HCEC 1CT (cell line): Measurements from ENCODE around the gene C4orf50.
"Not testable (repeated sequence)": the region's sequence is repeated elsewhere in the genome, so short reads cannot be mapped to it uniquely, and the experiment has no call there.

Experiments
- DNase-seq: peaks from one replicate; pipeline ENCODE4 v3.0.0-alpha.2; 2017

Gene C4orf50

DNA sequence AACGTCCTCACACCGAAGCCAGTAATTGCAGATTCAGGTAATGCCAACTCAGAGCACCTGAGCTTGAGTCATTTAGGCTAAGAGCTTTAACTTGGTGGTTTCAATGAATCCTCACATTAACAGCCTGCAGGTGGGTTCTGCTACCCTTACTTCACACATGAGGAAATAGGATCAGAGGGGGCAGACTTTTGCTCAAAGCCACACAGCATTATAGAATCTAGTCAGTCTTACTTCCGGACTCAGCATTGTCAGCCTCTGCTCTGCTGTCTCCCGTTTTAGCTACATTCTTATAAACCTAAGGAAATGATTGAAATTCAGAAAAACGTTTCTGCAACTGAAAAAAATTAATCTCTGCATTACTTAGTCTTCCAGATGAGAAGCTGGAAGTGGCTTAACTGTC lies 6.0 kb downstream of the C4orf50 start:
- no peak for DNase-seq

DNA sequence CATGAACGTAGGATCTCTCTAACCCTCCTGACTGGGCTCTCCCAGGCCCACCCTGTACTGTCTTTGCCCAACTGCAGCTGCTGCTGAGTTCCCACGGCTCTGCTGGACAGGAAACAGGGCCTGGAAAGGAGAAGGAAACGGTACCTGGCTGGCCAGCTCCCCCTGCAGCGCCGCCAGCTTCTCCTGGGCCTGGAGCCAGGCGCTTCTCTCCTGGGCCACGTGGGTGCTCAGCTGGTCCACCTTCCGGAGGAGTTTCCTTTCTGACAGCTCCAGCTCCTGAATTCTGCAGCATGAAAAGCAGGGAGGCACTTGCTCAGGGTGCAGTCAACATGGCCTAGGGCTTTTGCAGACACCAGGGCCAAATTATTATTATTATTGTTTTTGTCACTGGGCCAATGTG lies 6.5 kb downstream of the C4orf50 start:
- DNase-seq, result no peak

DNA sequence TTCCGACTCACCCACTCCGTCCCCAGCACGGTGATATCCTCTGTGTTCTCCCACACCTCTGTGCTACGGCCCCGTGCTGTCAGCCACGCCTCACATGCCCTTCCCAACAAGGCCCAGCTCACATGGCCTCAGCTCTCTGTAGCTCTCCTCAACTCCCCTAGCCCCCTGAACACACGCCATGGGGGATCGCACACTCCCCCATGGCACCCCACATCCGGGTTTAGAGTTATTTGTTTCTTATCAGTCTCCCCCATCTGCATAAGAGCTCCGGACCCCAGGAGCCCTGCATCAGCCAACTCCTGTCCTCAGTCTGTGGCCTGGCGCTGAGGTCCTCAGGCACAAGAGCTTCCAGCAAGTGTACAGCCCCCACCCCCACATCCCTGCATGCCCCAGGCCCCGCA lies 7.0 kb downstream of the C4orf50 start:
- no peak for DNase-seq

DNA sequence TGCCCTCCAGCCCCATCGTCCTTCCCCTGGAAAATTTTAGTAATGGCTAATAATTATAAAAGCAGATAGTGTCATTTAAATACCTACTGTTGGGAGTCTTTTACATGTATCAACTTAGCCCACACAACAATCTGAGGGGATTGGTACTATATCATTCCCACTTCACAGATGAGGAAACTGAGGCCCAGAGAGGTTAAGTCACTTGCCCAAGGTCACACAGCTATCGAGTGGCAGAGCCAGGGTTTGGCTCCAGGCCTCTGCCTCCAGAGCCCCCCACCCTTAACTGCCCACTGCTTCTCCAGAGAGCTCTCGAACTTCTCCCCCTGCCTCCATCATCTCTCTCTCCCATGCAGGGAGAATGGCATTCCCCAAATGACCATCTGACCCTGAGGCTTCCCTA lies 7.4 kb downstream of the C4orf50 start:
- no peak for DNase-seq

DNA sequence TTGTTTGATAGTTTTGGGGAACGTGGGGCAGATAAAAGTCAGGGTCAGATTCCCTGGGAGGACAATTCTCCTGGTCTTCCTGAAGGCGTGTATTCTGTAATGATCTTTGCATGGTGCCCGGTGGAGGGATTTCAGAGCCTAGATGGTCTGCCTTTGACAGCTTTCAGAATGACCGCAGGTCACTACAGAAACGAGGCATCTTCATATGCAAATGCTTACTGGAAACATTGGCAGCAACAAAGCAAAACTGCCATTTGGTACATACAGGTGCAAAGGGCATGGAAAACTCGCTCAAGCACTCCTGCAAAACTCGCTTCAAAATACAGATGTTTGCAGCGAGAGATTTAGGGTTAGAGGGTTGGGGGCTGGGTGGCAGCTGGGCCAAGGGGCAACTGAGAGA lies 8.8 kb downstream of the C4orf50 start:
- DNase-seq, result no peak

DNA sequence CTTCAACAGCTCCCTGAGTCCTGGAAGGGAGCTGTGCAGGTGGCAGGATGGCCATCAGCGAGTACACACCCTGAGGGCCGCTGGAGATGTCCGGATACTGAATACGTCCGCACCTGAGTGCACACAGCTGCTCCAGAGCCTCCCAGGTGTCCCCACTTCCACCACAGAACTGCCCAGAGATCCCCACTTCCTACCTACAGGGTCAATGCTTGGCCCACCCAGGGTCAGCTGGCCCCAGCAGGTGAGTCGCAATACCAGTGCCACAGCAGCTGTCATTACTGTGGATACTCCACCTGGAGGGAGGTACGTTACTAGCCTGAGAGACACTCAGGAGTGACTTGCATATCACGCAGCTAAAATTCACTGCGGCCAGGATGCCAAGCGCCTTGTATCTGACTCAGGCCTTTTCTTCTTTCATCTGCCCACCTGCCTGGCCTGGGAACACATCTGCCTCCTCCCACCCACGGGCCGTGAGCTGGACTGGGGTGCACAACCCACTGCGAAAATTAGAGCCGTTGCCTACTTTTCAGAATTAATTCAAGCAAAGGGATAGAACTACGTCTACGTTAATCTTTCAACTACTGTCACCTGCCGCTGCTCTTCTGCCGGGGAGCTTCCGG lies 9.4 kb downstream of the C4orf50 start:
- DNase-seq, result no peak

DNA sequence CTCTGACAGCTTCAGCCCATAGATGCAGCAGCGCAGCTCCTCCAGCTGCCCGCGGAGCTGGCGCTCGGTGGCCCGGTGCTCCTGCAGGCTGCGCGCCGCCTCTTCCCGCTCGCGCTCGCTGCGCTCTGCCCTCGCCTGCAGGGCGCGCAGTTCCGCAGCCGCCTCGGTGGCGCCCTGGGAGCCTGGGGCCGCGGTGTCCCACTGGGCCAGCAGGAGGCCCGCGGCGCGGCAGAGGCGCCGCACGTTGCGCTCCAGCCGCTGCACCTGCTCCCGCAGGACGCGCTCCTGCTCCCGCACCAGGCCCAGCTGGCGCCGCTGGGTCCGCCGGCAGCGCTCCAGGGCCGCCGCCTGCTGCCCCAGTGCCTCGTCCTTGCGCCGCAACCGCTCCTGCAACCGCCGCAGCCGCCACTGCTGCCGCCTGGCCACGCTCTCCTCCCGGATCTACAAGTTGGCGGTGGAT lies 10.1 kb downstream of the C4orf50 start:
- DNase-seq, result no peak

DNA sequence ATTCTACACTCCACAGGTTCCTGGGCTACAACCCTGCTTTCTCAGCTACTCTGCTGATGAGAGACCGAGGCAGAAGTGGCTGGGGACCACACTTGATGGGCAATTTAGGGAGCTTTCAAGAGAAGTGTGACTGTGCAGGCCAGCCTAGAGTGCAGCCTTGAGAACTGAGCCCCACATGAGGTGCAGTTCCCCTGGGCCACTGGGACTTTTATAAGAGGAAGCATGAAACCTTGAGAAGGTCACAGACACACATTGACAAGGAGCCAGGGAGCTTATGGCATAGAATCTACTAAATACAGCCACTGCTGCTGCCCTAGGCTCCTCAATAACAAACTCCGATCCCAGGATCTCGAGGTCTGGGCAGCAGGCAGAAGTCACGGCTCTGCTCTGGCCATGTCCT lies 13.1 kb downstream of the C4orf50 start:
- no peak for DNase-seq

DNA sequence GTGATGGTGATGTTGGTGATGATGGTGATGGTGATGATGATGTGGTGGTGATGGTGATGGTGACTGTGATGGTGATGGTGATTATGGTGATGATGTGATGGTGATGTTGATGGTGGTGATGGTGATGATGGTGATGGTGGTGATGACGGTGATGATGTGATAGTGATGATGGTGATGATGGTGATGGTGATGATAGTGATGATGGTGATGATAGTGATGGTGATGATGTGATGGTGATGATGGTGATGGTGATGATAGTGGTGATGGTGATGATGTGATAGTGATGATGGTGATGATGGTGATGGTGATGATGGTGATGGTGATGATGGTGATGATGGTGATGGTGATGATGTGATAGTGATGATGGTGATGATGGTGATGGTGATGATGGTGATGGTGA lies 14.7 kb downstream of the C4orf50 start:
- not testable (repeated sequence) for DNase-seq

DNA sequence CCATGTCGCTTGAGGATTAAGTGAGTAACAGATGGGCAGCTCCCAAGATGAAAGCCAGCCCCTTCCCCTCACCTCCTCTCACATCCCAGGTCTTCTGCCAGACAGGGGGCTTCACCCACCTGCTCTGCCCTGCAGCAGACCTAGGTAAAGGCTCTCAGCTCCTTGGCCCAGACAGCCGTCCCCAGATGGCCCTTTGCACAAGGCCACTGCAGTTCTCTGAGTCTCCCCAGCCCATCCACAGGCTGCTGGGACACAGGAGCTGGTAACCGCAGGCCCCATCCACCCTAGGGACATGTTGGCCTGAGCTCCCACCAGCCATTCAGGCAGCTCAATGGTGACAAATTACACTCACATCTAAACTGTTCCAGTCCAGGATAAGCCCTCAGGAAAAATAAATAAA lies 15.3 kb downstream of the C4orf50 start:
- no peak for DNase-seq

DNA sequence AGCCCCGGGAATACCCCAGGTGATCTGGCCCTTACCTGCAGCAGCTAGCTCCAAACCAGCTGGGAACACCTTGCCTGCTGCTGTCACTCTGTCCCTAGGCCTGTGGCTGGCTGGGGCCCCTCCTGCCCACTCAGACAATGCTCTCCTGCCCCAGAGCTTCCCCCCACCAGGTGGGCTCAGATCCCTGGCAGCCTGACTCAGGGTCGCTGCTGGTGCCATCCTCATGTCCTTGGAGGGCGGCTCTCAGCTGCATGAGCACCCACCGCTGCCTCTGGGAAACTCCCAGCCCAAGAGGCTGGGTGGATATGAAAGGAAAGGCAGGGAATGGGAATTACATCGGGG lies 15.8 kb downstream of the C4orf50 start:
- DNase-seq, result no peak

DNA sequence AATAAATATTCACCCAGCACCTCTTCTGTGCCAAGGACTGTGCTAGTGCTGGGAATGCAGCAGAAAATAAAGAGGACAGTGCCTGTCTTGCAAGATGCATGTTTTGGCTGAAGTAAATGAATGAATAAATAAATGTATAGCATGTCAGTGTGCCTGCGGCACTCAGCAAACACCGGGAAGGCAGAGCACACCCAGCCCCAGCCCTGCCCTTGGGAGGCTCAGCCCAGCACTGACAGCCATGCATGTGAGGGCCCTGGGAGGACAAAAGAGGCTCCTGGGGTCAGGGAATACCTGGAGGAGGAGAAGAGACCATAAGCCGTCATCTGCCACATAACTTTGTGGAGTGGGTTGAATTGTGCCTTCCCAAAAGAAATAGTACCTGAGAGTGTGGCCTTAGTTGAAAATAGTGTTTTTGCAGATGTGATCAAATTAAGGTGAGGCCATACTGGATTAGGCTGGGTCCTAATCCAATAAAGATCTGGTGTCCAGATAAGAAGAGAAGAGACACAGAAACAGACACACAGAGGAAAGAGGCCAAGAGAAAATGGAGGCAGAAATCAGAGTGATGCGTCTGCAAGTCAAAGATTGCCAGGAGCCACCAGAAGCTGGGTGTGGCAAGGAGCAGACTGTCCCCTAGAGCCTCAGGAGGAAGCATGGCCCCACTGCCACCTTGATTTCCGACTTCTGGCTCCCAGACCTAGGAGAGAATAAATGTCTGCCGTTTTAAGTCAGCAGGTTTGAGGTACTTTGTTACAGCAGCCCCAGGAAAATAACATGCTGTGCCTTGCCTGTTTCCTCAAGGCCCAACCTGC lies 16.3 kb downstream of the C4orf50 start:
- no peak for DNase-seq

DNA sequence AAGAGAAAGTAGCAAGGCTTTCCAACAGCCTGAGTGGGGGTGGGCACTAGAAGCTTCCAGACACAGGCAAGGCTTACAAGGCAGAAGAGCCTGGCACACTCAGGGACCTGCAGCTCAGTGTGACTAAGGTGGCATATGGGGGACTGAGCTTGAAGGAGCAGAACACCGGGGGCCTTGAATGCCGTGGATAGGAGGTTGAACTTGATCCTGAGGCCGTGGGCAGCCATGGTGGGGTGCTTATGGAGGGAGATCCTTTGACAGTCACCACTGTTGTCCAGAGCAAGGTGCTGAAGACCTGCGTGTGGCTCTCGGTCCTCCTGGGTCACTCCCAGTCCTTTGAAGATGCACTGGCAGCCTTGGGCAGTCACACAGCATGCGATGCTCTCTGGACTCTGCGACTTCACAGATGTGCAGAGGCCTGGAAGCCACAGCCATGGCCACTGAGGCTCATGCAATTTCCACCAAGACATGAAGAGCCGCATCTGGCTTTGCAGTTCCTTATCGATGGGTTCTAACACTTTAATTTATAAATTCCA lies 18.3 kb downstream of the C4orf50 start:
- DNase-seq, result no peak

DNA sequence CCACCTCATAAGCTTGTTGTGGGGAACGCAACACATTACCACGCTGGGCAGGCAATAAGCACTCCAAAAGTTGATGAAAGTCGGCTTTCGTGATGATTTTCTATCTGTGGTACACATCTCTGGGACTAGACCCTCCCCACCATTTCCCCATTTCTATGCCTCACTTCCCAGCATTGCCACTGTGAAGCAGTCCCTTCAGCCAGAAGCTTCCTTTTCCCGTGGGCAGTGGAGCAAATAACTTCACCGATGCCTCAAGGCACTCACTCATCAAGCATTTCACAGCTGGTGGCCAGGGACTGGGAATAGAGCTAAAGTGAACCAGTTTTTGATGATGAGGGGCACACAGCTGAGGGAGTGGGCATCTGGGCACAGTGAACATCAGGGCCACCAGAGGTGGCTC lies 18.9 kb downstream of the C4orf50 start:
- DNase-seq, result no peak

DNA sequence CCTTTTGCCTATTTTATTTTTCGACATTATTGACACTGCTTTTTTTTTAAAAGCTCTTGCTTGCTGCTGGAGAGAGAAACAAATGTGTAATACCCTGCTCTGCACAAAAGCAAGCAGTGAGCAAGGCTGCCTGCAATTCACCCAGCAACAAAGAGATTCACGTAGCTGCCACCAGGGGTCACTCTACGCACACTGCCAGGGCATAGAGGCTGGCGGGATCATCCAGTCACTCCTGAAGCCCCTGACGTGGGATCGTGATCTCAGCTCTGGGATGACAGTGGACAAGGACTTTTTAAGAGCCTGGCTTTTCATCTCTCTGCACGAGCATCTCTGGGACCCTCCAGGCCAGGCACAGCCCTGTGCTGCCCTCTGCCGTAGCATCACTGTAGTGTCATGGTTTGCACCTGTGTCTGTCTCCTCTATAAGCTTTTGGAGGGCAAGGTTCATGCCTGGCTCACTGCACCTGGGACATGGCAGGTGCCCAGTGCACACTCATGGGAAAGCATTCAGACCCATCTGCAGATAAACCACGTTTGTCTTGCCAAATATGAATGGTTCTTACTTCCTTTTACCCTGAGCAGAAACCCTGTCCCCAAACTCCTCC lies 19.8 kb downstream of the C4orf50 start:
- DNase-seq, result peak; percentile 37

DNA sequence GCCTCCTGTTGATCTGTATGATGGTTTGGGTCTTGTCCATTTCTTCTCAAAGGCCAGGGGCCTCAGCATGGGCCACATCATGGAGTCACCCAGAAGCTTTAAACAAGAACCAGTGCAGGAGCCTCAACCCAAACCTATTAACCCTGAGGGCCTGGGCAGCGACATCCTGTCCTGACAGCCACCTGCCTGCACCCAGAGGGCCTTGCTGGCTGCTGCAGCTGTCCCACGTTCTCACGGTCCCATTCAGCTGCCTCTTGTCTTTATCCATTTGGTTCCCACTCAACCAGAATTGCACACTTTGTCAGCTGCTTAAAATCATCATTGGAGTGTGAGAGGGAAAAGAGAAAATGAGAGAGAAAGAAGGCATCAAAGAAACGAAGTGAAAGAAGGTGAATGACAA lies 21.6 kb downstream of the C4orf50 start:
- DNase-seq, result no peak

DNA sequence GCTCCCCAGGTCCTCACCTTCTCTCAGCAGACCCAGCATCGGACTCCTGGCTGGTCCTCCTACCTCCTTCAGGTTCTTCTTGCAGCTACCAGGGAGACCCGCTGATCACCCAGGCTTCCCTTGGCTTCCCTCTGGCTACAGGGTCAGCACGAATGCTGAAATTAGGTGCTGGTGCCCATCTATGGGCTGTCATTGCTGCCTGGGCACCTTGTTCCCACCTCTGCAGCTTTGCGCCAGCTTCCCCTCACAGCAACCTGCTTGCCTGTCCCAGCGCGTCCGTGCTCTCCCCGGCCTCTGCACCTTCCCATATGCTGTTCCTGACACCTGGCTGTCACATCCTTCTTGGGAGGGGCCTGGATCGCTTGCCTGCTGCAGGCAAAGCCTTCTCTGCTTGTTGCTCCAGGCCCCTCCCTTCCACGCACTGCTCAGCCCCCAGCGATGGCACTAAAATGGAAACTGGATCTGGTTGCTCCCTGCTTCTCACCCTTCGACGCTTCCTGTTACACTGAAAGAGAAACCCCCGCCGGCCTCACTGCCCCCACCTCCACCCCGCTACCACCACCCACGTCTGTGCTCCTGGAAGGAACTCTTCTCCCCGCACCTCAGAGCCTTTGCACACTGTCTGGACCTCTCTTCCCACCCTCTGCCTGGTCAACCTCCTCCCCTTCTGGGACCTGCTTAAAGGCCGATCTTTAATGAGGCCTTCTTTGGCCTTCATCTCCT lies 22.2 kb downstream of the C4orf50 start:
- DNase-seq, result no peak

DNA sequence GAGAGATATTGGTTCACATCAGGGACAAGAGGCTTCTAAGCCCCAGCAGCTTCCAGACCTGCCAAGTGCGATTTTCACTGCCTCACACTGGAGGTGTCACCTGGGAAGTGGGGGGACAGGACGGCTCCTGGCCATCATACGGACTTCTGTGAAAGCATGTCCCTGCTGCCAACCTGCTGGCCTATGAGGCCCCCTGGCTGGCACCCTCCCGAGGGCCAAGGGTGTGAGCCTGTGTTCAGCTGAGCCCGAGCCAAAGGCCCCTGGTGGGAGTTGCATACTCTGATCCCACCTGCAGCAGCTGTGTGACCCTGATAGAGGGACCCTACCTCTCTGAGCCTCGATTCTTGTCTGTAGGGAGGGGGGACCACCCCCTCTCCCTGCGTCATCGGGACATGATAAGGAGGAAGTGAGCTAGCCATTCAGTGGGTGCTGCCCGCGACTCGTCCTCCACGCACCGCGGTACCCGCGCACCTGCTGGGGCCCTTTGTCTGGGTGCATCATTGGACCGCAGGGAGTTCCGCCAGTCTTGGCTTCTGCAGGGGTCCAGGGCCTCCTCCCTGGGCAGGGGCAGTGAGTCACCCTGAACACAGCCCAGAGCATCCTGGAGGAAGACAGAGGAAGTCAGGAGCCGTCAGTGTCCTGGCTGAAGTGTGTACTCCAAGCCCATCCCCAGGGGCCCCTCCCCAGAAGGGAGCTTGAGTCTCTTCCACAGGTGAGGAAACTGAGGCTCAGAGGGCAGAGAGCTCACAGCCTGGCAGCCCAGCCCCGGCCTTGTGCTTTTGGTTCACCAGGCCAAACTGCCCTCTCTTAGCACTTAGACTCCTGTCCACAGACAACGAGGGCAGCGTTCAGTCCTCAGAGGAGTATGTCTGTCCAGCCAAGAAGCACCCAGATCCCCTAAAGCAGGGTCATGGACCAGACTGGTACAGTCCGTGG lies 24.1 kb downstream of the C4orf50 start:
- DNase-seq, result no peak

DNA sequence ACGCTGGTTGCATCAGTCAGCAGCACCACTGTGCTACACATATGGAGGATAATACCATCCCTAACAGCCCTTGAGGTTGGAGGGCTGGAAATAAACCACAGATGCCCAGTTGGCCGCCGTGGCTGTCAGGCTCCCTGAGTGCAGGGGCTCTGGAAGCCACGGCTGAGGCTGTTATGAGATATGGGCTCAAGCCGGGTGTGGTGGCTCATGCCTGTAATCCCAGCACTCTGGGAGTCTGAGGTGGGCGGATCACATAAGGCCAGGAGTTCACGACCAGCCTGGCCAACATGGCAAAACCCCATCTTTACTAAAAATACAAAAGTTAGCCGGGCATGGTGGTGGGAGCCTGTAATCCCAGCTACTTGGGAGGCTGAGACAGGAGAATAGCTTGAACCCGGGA lies 24.9 kb downstream of the C4orf50 start:
- not testable (repeated sequence) for DNase-seq

DNA sequence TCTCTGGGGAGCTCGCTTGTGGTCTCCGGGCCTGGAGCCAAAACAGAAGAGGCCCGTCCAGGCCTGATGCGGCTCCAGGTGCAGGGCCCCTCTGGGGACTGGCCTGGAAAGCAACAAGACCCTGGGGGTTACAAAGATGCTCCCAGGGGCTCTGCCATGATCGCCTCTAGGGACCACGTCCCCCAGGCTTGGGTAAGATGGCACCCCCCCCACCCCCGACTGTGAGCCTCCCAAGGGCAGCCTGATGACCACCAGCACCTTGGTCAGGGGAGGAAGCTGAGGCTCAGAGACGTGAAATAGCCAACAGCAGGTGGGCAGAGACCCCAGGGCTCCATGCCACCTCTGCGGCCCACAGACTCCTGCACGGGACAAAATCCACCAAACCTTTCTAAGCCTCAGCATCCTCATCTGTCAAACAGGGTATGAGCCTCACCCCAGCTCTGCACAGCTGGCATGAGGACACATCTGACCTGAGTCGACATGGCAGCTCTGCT lies 25.4 kb downstream of the C4orf50 start:
- no peak for DNase-seq

DNA sequence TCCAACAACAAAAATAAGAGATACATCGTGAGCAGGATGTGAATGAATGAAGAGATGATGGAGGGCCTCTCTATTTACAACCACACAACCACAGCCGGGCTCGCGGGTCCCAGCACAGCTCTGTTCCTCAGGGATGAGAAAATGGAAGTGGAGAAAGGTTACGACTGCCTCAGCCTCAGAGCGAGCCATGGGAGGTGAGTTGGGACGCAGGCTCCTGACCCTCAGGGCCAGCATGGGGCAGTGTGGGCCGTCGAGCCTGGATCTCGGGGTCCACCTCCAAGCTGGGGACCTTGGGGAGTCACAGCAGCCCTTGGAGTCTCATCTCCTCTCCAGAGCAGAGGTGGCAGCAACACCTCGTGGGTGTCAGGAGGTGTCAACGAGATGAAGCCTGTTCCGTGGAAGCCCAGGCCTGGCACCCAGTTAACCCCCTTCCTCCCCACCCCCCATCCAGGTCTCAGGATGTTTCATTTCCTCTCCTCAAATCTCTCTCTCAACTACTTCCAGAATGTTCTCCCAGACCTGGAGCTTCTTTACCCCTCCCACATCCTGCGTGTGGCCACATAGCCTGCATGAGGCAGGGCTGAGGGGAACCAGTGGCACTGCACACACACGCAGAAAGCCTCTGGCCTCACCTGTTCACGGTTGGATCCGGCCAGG lies 25.9 kb downstream of the C4orf50 start:
- DNase-seq, result no peak

DNA sequence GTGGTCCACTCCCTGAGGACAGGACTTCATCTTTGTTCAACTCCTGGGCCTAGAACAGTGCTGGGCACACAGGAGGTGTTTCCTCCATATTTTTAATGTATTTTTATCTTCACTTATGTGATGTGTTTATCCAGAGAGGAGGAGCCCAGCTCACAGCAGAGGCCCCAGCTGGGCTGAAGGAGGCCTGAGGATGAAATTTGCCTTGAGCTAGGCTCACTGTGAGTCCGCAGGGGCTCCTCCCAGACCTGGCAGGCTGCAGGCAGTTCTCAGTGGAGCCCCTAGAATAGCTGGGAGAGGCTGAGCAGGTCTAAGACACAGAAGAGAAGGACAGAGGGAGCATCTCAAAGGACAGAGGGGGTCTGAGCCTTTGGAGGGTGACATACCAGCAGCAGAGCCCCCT lies 26.8 kb downstream of the C4orf50 start:
- DNase-seq, result no peak
